Measurements from ENCODE around the gene AKIP1.

DNA sequence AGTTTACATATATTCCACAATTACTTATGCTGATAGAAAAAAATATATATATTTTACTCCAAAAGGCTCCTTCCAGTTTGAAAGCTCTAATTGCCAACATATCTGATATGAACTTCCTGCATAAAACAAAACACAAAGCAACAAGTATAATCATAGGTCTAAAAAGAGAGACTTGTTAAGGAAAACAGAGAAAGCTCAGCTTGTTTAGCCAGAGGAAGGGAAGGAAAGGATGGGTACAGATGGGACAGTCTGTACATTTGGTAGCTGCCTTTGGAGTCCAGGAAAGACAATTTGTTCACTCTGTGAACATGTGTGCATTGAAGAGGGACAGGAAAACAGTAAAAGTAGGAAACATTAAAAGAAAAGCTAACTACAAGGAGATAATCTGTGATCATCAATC, 45.7 kb upstream of the AKIP1 start:
- TF ChIP-seq, protein P1, sequence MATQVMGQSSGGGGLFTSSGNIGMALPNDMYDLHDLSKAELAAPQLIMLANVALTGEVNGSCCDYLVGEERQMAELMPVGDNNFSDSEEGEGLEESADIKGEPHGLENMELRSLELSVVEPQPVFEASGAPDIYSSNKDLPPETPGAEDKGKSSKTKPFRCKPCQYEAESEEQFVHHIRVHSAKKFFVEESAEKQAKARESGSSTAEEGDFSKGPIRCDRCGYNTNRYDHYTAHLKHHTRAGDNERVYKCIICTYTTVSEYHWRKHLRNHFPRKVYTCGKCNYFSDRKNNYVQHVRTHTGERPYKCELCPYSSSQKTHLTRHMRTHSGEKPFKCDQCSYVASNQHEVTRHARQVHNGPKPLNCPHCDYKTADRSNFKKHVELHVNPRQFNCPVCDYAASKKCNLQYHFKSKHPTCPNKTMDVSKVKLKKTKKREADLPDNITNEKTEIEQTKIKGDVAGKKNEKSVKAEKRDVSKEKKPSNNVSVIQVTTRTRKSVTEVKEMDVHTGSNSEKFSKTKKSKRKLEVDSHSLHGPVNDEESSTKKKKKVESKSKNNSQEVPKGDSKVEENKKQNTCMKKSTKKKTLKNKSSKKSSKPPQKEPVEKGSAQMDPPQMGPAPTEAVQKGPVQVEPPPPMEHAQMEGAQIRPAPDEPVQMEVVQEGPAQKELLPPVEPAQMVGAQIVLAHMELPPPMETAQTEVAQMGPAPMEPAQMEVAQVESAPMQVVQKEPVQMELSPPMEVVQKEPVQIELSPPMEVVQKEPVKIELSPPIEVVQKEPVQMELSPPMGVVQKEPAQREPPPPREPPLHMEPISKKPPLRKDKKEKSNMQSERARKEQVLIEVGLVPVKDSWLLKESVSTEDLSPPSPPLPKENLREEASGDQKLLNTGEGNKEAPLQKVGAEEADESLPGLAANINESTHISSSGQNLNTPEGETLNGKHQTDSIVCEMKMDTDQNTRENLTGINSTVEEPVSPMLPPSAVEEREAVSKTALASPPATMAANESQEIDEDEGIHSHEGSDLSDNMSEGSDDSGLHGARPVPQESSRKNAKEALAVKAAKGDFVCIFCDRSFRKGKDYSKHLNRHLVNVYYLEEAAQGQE (IDR thresholded peaks at IDR 0.05; ENCODE audit: insufficient read depth in 1 of 2, low read depth in 2 of 2, low read length in 1 of 2) = no peak
- TF ChIP-seq POLR2AphosphoS5 (IDR thresholded peaks at IDR 0.05; ENCODE audit: low read depth, low read length) = no peak

All from Panc1 (cell line).